HepG2 (cell line): Measurements from ENCODE around the gene ABCG2. TPM values are rescaled to one million over a fixed set of nuclear protein-coding genes. Genes with fewer than 3 reads are reported as not detected.

Experiments used
- ATAC-seq: fragments of 200-7000 bp; cut with Tn5 transposase; 3 replicates; pipeline ENCODE4 v1.9.1; 2020; ENCODE audit warnings: mild to moderate bottlenecking, moderate library complexity
- BruUV-seq: library from RNA; stranded (reverse); fragments of 400-500 nt; replicated peaks from 2 replicates; lab custom pipeline; 2021; lab: Mats Ljungman, UMichigan
- CTCF ChIA-PET: fragments of 300-600 bp; formaldehyde crosslinking; extraction: SDS; loops from one replicate; lab custom pipeline; 2021; ENCODE audit warnings: low total read pairs, inconsistent platforms, low intra/inter-chr PET ratio; lab: Yijun Ruan, JAX
- POLR2A ChIA-PET: fragments of 350-600 bp; sonication (Branson Sonifier 250); formaldehyde crosslinking; loops from one replicate; lab custom pipeline; 2020; ENCODE audit warnings: antibody characterized with exemption, inconsistent platforms; lab: Yijun Ruan, JAX
- DNase-seq: peaks from one replicate; pipeline ENCODE4 v3.0.0-alpha.2; 2015; ENCODE audit warnings: low spot score
- FAIRE-seq: peaks from 3 replicates; lab custom pipeline; 2011; peaks lifted over from hg19 to GRCh38; lab: Jason Lieb, UNC
- H2AFZ ChIP-seq: one replicate; pipeline ENCODE4 v1.6.1; 2011; ENCODE audit warnings: low read length, inconsistent platforms
- H3K27ac ChIP-seq: fragments of 300-600 bp; 3 replicates; pipeline ENCODE4 v1.8.0; 2011; ENCODE audit warnings: mixed run types, mild to moderate bottlenecking, mixed read lengths, low read length, inconsistent platforms; ENCODE audit not compliant: insufficient read depth; ENCODE audit errors: extremely low read length
- H3K27me3 ChIP-seq, 2 experiments: fragments of 200-600 bp in 1 of 2; 2 replicates in 1 of 2; 3 replicates in 1 of 2; pipeline versions ENCODE4 v1.6.0 to v1.8.0; 2011; ENCODE audit warnings: low read length in 2 of 2, mild to moderate bottlenecking in 2 of 2, moderate library complexity in 2 of 2, inconsistent platforms in 1 of 2; ENCODE audit not compliant: insufficient read depth in 2 of 2, control insufficient read depth in 1 of 2
- H3K36me3 ChIP-seq, 2 experiments: fragments of 200-600 bp in 1 of 2; replicated peaks in 1 of 2; 2 replicates in 1 of 2; 3 replicates in 1 of 2; pipeline versions ENCODE4 v1.5.1 to v1.8.0; 2011; ENCODE audit warnings: low read length in 2 of 2, inconsistent platforms in 1 of 2; ENCODE audit not compliant: insufficient read depth in 2 of 2, control insufficient read depth in 1 of 2
- H3K4me1 ChIP-seq: 2 replicates; pipeline ENCODE4 v1.5.1; 2012; ENCODE audit warnings: low read length, inconsistent platforms; ENCODE audit not compliant: insufficient read depth
- H3K4me2 ChIP-seq: 2 replicates; pipeline ENCODE4 v1.6.0; 2011; ENCODE audit warnings: low read depth, low read length, inconsistent platforms
- H3K4me3 ChIP-seq, 3 experiments: fragments of 200-600 bp in 1 of 3; sonication (generic), shearing (Covaris generic) in 1 of 3; replicated peaks in 1 of 3; 2 replicates each; pipeline ENCODE4 v1.5.1; 2011 to 2016; ENCODE audit warnings: low read length in 3 of 3, inconsistent platforms in 2 of 3, low read depth in 2 of 3, mild to moderate bottlenecking in 2 of 3, control low read depth in 1 of 3, mixed read lengths in 1 of 3; ENCODE audit not compliant: insufficient read depth in 1 of 3
- H3K79me2 ChIP-seq: one replicate; pipeline ENCODE4 v1.6.1; 2011; ENCODE audit warnings: low read length, inconsistent platforms; ENCODE audit not compliant: insufficient read depth
- H3K9ac ChIP-seq: 2 replicates; pipeline ENCODE4 v1.6.0; 2011; ENCODE audit warnings: mild to moderate bottlenecking, low read depth, low read length, inconsistent platforms; ENCODE audit not compliant: insufficient read depth
- H3K9me3 ChIP-seq: 2 replicates; pipeline ENCODE4 v1.5.1; 2012; ENCODE audit warnings: mild to moderate bottlenecking, low read length
- H4K20me1 ChIP-seq: 2 replicates; pipeline ENCODE4 v1.6.0; 2011; ENCODE audit warnings: inconsistent platforms, mild to moderate bottlenecking, low read length, moderate library complexity; ENCODE audit not compliant: insufficient read depth
- EHMT2 ChIP-seq: fragments of 200-600 bp; sonication (generic); IDR thresholded peaks from 2 replicates; pipeline ENCODE4 v1.7.0; 2017; ENCODE audit warnings: antibody characterized with exemption, low read depth, low read length, borderline replicate concordance
- GRHL1 ChIP-seq: sonication (generic); formaldehyde crosslinking; conservative IDR thresholded peaks from 2 replicates; pipeline ENCODE4 v1.8.0; 2022; ENCODE audit warnings: missing genetic modification reagents
- HOMEZ ChIP-seq: IDR thresholded peaks from 2 replicates; pipeline ENCODE4 v1.6.1; 2016; ENCODE audit warnings: low read depth
- NFE2L1 ChIP-seq: sonication (generic); formaldehyde crosslinking; IDR thresholded peaks from 2 replicates; pipeline ENCODE4 v1.4.0; 2020; ENCODE audit warnings: missing genetic modification reagents, mild to moderate bottlenecking, borderline replicate concordance
- SNAI1 ChIP-seq: sonication (generic); formaldehyde crosslinking; IDR thresholded peaks from 2 replicates; pipeline ENCODE4 v1.5.0; 2020; ENCODE audit warnings: mild to moderate bottlenecking, missing genetic modification reagents, borderline replicate concordance
- SOX5 ChIP-seq: IDR thresholded peaks from 2 replicates; pipeline ENCODE4 v1.6.1; 2016; ENCODE audit warnings: borderline replicate concordance
- THAP8 ChIP-seq: sonication (generic); formaldehyde crosslinking; IDR thresholded peaks from 2 replicates; pipeline ENCODE4 v1.5.1; 2020; ENCODE audit warnings: missing genetic modification reagents, mild to moderate bottlenecking, borderline replicate concordance
- ZNF235 ChIP-seq: sonication (generic); formaldehyde crosslinking; IDR thresholded peaks from 2 replicates; pipeline ENCODE4 v1.8.1; 2023; ENCODE audit warnings: mild to moderate bottlenecking, missing genetic modification reagents, borderline replicate concordance
- ZNF260 ChIP-seq: sonication (generic); formaldehyde crosslinking; IDR thresholded peaks from 2 replicates; pipeline ENCODE4 v1.4.0; 2020; ENCODE audit warnings: missing genetic modification reagents, low read depth, mild to moderate bottlenecking, borderline replicate concordance
- ZNF770 ChIP-seq: sonication (generic); formaldehyde crosslinking; IDR thresholded peaks from 2 replicates; pipeline ENCODE4 v1.5.0; 2020; ENCODE audit warnings: mild to moderate bottlenecking, missing genetic modification reagents
- WGBS: methylation state at CpG from one replicate; pipeline ENCODE4 v1.1.6; 2017; ENCODE audit warnings: low lambda C conversion rate; 5-methylcytosine and 5-hydroxymethylcytosine counted together
- in situ Hi-C: cut with HindIII; loops from 2 replicates; pipeline ENCODE4 v1.10.0; 2017; ENCODE audit warnings: low pct_unique_long_range_greater_than_20kb; ENCODE audit not compliant: extremely low pct_ligation_motif_present
- intact Hi-C: fragments of 100-400 bp; cut with micrococcal nuclease; formaldehyde crosslinking; loops from one replicate; pipeline ENCODE4 v1.10.0; 2022; ENCODE audit not compliant: unreplicated experiment
- polyA plus RNA-seq, 8 experiments: library from polyadenylated mRNA; depleted of rRNA in 3 of 8; stranded (reverse) in 7 of 8; unstranded in 1 of 8; fragments of >200 nt; fragmentation: Illumina TruSeq in 4 of 8; extraction: Trizol in 4 of 8; gene quantifications; 2 replicates each; pipeline versions ENCODE4 v1.2.1 to v1.2.3, GENCODE V29; 2011 to 2016; ENCODE audit warnings: low read depth in 4 of 8, missing spikeins in 1 of 8, mixed read lengths in 1 of 8; ENCODE audit not compliant: insufficient read depth in 1 of 8
- total RNA-seq, 5 experiments: library from RNA; depleted of rRNA; stranded (reverse); fragments of >200 nt; fragmentation: Illumina TruSeq; extraction: Trizol; gene quantifications; 2 replicates each; pipeline ENCODE4 v1.2.3, GENCODE V29; 2016; ENCODE audit warnings: low read depth in 1 of 5

Gene ABCG2
- total and polyA plus RNA-seq, 2 of the 13 experiments (the other 11 are each of a cell fraction or from before 2014, with no cell fraction given) = 10.0 to 15.7 TPM

- no peaks in the 10 kb centered on the region; a peak in 1 of 5 replicates for H3K27me3 ChIP-seq
- in situ Hi-C loops (no loop called here), intact Hi-C loops (no loop called here)
- H3K4me3 ChIP-seq = no peak overlapping the region
- no peak overlapping the region for H3K9ac ChIP-seq
- FAIRE-seq (no peak), ATAC-seq (no peak), DNase-seq (no peak)
- H2AFZ ChIP-seq = no peak overlapping the region
- no peak overlapping the region for H3K27ac ChIP-seq
- WGBS = 55% methylated on average over 4 of the region's 4 CpGs
- H3K79me2 ChIP-seq = no peaks in the 10 kb centered on the region
- no TSS peak for BruUV-seq
- H3K4me2 ChIP-seq = no peak overlapping the region
- H3K36me3 ChIP-seq = no peaks in the 10 kb centered on the region
- H3K4me1 ChIP-seq = peaks cover 14% of the 10 kb centered on the region
- H4K20me1 ChIP-seq = no peaks in the 10 kb centered on the region
- H3K9me3 ChIP-seq = no peaks in the 10 kb centered on the region
- CTCF ChIA-PET = no interaction called here
- TF ChIP-seq GRHL1 (CRISPR knock-in tag) (no peak), ZNF770 (no peak), NFE2L1 (CRISPR knock-in tag) (no peak)
- POLR2A ChIA-PET = no interaction called here
Measured at GRCh38 chr4:88208156-88208555, 49.7 kb upstream of the ABCG2 start.

GRCh38 chr4:88207171-88207570, 48.7 kb upstream of the ABCG2 start:
- Histone ChIP-seq H3K27me3 (no peaks in the 10 kb centered on the region; a peak in 1 of 5 replicates), H3K4me3 (no peak overlapping the region), H3K36me3 (no peaks in the 10 kb centered on the region), H3K27ac (no peak overlapping the region), H3K9ac (no peak overlapping the region), H3K9me3 (no peaks in the 10 kb centered on the region), H2AFZ (no peak overlapping the region), H4K20me1 (no peaks in the 10 kb centered on the region), H3K79me2 (no peaks in the 10 kb centered on the region), H3K4me1 (peaks cover 9% of the 10 kb centered on the region), H3K4me2 (no peak overlapping the region)
- DNase-seq (no peak), ATAC-seq (no peak), FAIRE-seq (no peak)
- in situ Hi-C loops = no loop called here
- POLR2A ChIA-PET = no interaction called here
- intact Hi-C loops = no loop called here
- CTCF ChIA-PET = no interaction called here
- BruUV-seq = no TSS peak
- 54% methylated on average over 4 of the region's 4 CpGs for WGBS
- TF ChIP-seq ZNF235 (no peak), HOMEZ (CRISPR knock-in tag) (no peak), ZNF260 (CRISPR knock-in tag) (no peak), EHMT2 (no peak), SOX5 (CRISPR knock-in tag) (no peak), SNAI1 (no peak), THAP8 (CRISPR knock-in tag) (no peak)
